ENCODE results near the gene APRT. TPM values are rescaled to one million over a fixed set of nuclear protein-coding genes. Genes with fewer than 3 reads are reported as not detected.
A peak's percentile ranks its signal among the peaks of the same experiment; 100 is the strongest.

The APRT gene
- total and polyA plus RNA-seq, 9 of the 15 experiments (the other 6 are each of a cell fraction or from before 2014, with no cell fraction given), result 41.7 to 409 (median 146) TPM

- DNase-seq (ENCODE audit: extremely low read depth in 1 of 4, low spot score in 3 of 4), result peak in 2 of 4 experiments; percentile 57 to 75
- peak; percentile 31 for ATAC-seq
- TF ChIP-seq HOXB6 (CRISPR knock-in tag; IDR thresholded peaks at IDR 0.05; ENCODE audit: borderline replicate concordance) (no peak), MEF2D (tag; conservative IDR thresholded peaks at IDR 0.05; ENCODE audit: low read depth) (no peak), CTCF (IDR thresholded peaks at IDR 0.05 in 2 of 3, conservative IDR thresholded peaks at IDR 0.05 in 1 of 3; ENCODE audit: insufficient read depth in 2 of 3, low read depth in 1 of 3, low read length in 3 of 3) (no peak), TRIM24 (IDR thresholded peaks at IDR 0.05) (no peak), ZNF324 (CRISPR knock-in tag; IDR thresholded peaks at IDR 0.05) (no peak), HDAC6 (IDR thresholded peaks at IDR 0.05; ENCODE audit: low read depth, low read length) (no peak), MYNN (IDR thresholded peaks at IDR 0.05) (no peak; the same call in 1 of the 2 replicates), MYNN (CRISPR knock-in tag; IDR thresholded peaks at IDR 0.05) (no peak), BCOR (IDR thresholded peaks at IDR 0.05) (peak; percentile 91), LCOR (CRISPR knock-in tag; IDR thresholded peaks at IDR 0.05) (0 out of 2 replicates have a peak, but pooled peaks have one; percentile 31), ZFP91 (CRISPR knock-in tag; IDR thresholded peaks at IDR 0.05) (no peak), NUFIP1 (IDR thresholded peaks at IDR 0.05; ENCODE audit: partially characterized antibody) (no peak), RB1 (IDR thresholded peaks at IDR 0.05; ENCODE audit: low read depth) (peak; percentile 36; the same call in 1 of the 2 replicates), MCM5 (IDR thresholded peaks at IDR 0.05; ENCODE audit: low read depth) (no peak), FOXK2 (conservative IDR thresholded peaks at IDR 0.05 in 1 of 2, IDR thresholded peaks at IDR 0.05 in 1 of 2; ENCODE audit: low read depth in 2 of 2) (no peak), ZC3H4 (CRISPR knock-in tag; IDR thresholded peaks at IDR 0.05; ENCODE audit: borderline replicate concordance) (no peak), RAD21 (CRISPR knock-in tag; conservative IDR thresholded peaks at IDR 0.05 in 1 of 2, IDR thresholded peaks at IDR 0.05 in 1 of 2) (no peak), RHOXF2B (CRISPR knock-in tag; conservative IDR thresholded peaks at IDR 0.05) (no peak), POLR2H (tag; IDR thresholded peaks at IDR 0.05; ENCODE audit: low read depth) (peak; percentile 62), STAG1 (CRISPR knock-in tag; IDR thresholded peaks at IDR 0.05; ENCODE audit: borderline replicate concordance) (no peak), FUS (optimal IDR thresholded peaks at IDR 0.05; ENCODE audit: low read depth, low read length) (no peak)
These were observed 1.4 kb downstream of the APRT start for GRCh38 chr16:88810166-88810911.

More at GRCh38 chr16:88810166-88810911, 1.4 kb downstream of the APRT start:
- peaks cover 55% of the 10 kb centered on the region for H3K79me2 ChIP-seq (ENCODE audit: control insufficient read depth, insufficient read depth, low read length)
- POLR2A ChIA-PET, result interaction anchor here (0.6 to 6.1 kb wide), 19 partner anchors 8 to 765 kb away, joined by 3 to 50 read pairs (median 5); partner anchors contain the start of genes CPNE7, PIEZO1 and ZC3H18
- BruUV-seq (replicated peaks), result no TSS peak
- no peaks in the 10 kb centered on the region for H3K9me3 ChIP-seq (replicated peaks; ENCODE audit: control insufficient read depth, insufficient read depth, low read depth, low read length)
- FAIRE-seq, result peak; percentile 65
- CTCF ChIA-PET (ENCODE audit: low intra/inter-chr PET ratio), result no interaction called here
- peaks cover 57% of the 10 kb centered on the region; the same call in 2 of the 3 replicates for H3K36me3 ChIP-seq (ENCODE audit: control insufficient read depth, insufficient read depth, low read length)
- H3K4me2 ChIP-seq (ENCODE audit: insufficient read depth, low read length), result peak overlapping the region; percentile 96
- intact Hi-C loops (cut with micrococcal nuclease), result loop anchor here (5.0 to 10.0 kb wide), 3 partner anchors 167 to 697 kb away; partner anchors contain the start of genes CBFA2T3 and SPG7
- H3K27ac ChIP-seq (ENCODE audit: extremely low read depth, low read depth, low read length), result peak overlapping the region; percentile 94
- H3K9ac ChIP-seq (ENCODE audit: insufficient read depth in 1 of 2, low read depth in 2 of 2, low read length in 2 of 2), result peak overlapping the region; percentile 86 to 99
- H2AFZ ChIP-seq (ENCODE audit: low read depth, low read length), result no peak overlapping the region
- peaks cover 31% of the 10 kb centered on the region; the same call in 1 of the 2 replicates for H4K20me1 ChIP-seq (replicated peaks; ENCODE audit: control insufficient read depth, insufficient read depth, low read length)
- H3K9me1 ChIP-seq (ENCODE audit: control insufficient read depth, insufficient read depth, low read length), result no peaks in the 10 kb centered on the region
- peaks cover 14 to 82% of the 10 kb centered on the region in 2 experiments for H3K4me1 ChIP-seq (replicated peaks in 1 of 2; ENCODE audit: control insufficient read depth in 2 of 2, insufficient read depth in 2 of 2, low read length in 2 of 2)
- in situ Hi-C loops (cut with MboI), result loop anchor here (5.0 to 10.0 kb wide), 2 partner anchors 357 to 404 kb away; partner anchors contain the start of gene ZNF778
- WGBS (ENCODE audit: insufficient coverage, low coverage, missing lambda C conversion rate), result 5% methylated on average over 12 of the region's 12 CpGs
- H3K27me3 ChIP-seq (ENCODE audit: control insufficient read depth in 2 of 2, insufficient read depth in 2 of 2, low read length in 2 of 2), result no peaks in the 10 kb centered on the region; a peak in 1 of 5 replicates
- H3K4me3 ChIP-seq, result peak overlapping the region; percentile 64
